Islet of Langerhans (tissue), 1 donor: ENCODE results near the gene FHOD3.

ENCODE experiments used
- FAIRE-seq: peaks from one replicate; lab custom pipeline; 2011; peaks lifted over from hg19 to GRCh38; lab: Jason Lieb, UNC

The FHOD3 gene

GRCh38 chr18:36558234-36558633 lies 260.7 kb downstream of the FHOD3 start:
- FAIRE-seq = no peak

- FAIRE-seq = no peak
These were observed 261.8 kb downstream of the FHOD3 start for GRCh38 chr18:36559149-36559857.

- no peak for FAIRE-seq
These were observed 262.7 kb downstream of the FHOD3 start for GRCh38 chr18:36560187-36560586.

- FAIRE-seq = no peak
These were observed 263.5 kb downstream of the FHOD3 start for GRCh38 chr18:36561046-36561445.

- FAIRE-seq = no peak
These were observed 267.3 kb downstream of the FHOD3 start for GRCh38 chr18:36564841-36565240.

- no peak for FAIRE-seq
These were observed 270.3 kb downstream of the FHOD3 start for GRCh38 chr18:36567800-36568199.

GRCh38 chr18:36568487-36568886 lies 271.0 kb downstream of the FHOD3 start:
- no peak for FAIRE-seq

GRCh38 chr18:36572135-36572856 lies 274.8 kb downstream of the FHOD3 start:
- FAIRE-seq = no peak

- FAIRE-seq = no peak
These were observed 278.8 kb downstream of the FHOD3 start for GRCh38 chr18:36576339-36576738.

GRCh38 chr18:36578871-36579710 lies 281.6 kb downstream of the FHOD3 start:
- no peak for FAIRE-seq

GRCh38 chr18:36580266-36580665 lies 282.8 kb downstream of the FHOD3 start:
- no peak for FAIRE-seq

GRCh38 chr18:36580874-36581750 lies 283.6 kb downstream of the FHOD3 start:
- FAIRE-seq = no peak

GRCh38 chr18:36582988-36583745 lies 285.7 kb downstream of the FHOD3 start:
- FAIRE-seq = no peak

- no peak for FAIRE-seq
These were observed 292.5 kb downstream of the FHOD3 start for GRCh38 chr18:36589857-36590543.

- FAIRE-seq = no peak
These were observed 293.4 kb downstream of the FHOD3 start for GRCh38 chr18:36590621-36591580.

- no peak for FAIRE-seq
These were observed 294.8 kb downstream of the FHOD3 start for GRCh38 chr18:36592282-36592681.

- FAIRE-seq = no peak
These were observed 295.5 kb downstream of the FHOD3 start for GRCh38 chr18:36593001-36593400.

- no peak for FAIRE-seq
These were observed 296.1 kb downstream of the FHOD3 start for GRCh38 chr18:36593641-36594040.

GRCh38 chr18:36594621-36595020 lies 297.1 kb downstream of the FHOD3 start:
- FAIRE-seq = no peak
